Measurements from ENCODE around the gene PDE4B.
A peak's percentile ranks its signal among the peaks of the same experiment; 100 is the strongest.

The PDE4B gene

GRCh38 chr1:66335859-66336640 is 543.4 kb downstream of the PDE4B start:
- DNase-seq (ENCODE audit: low read depth in 2 of 2), result peak; percentile 28 to 36

- DNase-seq (ENCODE audit: low read depth in 2 of 2), result no peak
Observed at GRCh38 chr1:66336641-66336990, 543.9 kb downstream of the PDE4B start.

DNA sequence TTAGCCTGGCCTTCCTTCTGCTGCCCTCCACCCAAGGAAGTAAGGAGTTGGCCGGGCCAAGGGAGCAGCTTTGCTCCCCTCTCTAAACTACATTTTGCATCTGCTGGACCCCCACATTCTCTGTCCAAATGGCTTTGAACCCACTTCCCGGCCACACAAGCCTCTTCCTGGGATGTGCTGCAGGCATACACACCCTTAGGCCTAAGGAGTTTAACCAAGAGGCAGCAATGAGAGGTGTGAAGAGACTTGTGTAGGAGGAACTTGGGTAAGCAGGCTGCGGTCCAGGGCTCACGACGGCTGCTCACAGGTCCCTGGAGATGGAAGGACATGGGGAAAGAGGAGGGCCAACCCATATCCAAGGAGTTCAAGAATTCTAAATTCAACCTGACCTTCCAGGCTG is 544.6 kb downstream of the PDE4B start:
- DNase-seq (ENCODE audit: low read depth in 2 of 2), result no peak

- no peak for DNase-seq (ENCODE audit: low read depth in 2 of 2)
Observed at GRCh38 chr1:66339944-66340343, 547.2 kb downstream of the PDE4B start.

DNA sequence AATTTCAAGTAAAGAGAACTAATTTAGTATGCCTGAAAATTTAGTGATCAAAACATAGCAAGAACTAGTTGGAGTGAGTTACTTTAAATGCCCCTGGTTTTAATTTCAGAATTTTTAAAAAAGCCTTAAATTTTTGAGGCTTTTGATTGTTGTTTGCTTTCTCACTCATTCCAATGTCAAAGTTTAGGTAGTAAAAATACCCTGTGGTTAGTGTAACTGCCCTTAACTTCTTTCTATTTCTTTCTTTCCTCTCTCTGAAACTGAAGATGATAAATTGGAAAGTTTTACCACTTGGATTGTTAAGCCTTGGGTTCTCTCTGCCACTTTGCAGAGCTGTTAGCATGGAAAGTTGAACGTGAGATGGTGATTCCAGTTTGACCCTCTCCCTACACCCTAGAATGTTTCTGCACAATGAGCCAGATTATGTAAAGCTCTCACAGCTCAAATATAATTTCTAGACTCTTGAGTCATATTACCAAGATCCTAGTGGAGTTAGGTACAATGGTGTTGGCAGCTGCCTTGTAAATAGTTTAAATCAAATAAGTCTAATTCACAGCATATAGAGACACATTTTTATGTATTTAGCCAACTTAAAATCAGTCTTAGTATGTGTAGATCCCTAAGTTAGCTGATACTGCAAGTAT is 548.9 kb downstream of the PDE4B start:
- no peak for DNase-seq (ENCODE audit: low read depth in 2 of 2)

DNA sequence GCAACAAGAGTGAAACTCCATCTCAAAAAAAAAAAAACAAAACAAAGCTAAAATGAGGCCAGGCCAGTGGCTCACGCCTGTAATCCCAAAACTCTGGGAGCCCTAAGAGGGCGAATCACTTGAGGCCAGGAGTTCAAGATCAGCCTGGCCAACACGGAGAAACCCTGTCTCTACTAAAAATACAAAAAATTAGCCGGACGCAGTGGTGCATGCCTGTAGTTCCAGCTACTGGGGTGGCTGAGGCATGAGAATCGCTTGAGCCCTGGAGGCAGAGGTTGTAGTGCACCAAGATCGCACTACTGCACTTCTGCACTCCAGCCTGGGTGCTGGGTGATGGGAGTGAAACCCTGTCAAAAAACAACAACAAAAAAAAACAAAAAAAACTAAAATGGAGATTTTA is 550.0 kb downstream of the PDE4B start:
- DNase-seq (ENCODE audit: low read depth in 2 of 2), result no peak

- DNase-seq (ENCODE audit: low read depth in 2 of 2), result no peak
Observed at GRCh38 chr1:66343569-66344325, 551.1 kb downstream of the PDE4B start.

DNA sequence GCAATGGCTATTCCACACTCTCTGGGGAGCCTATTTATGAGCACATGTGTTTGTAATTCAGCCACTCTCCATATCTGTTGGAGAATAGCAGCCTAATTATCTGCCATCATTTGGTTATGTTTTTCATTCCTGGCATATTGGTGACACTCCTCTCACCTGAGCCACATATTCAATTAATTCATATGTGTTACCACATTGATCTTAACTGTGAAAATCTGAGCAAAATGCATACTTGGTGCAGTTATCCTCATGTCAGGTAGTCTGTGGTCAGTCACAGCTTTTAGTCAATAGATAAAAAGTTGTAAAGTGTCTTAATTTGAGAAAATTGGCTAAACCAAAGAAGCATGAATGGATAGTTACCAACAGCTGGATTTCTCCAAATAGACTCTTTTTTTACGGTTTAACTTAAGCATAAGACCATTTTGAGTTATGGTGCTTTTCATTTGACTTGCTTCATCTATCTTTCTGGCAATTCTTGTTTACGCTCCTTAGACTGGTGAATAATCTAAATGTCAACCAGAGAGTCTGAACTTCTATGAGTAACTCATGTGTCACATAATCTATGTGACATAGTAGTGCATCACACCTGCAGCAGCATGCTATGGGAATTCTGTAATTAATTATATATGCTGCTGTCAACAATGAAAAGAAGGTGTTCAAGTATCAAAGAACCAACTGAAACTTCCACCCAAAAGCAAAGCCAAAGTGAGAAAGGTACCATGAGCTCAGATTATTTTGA is 553.5 kb downstream of the PDE4B start:
- no peak for DNase-seq (ENCODE audit: low read depth in 2 of 2)

- DNase-seq (ENCODE audit: low read depth in 2 of 2), result no peak
Observed at GRCh38 chr1:66346873-66347272, 554.2 kb downstream of the PDE4B start.

DNA sequence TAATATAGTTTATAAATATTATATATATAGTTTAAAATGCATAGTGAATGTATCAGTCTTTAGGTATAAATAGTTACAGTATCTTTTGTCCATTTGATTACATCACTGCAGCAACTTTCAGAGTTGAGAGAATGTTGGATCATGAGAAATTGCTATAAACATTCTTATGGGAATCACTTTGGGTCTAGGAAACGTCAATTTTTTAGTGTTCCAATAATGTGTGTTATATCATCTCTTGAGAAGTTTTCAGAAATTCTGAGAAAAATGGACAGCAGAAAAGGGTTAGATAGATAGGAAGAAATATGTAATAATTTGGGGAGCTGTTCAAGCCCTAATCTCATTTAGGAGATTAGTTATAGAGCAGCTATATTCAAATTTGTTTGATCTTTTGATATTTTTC is 556.1 kb downstream of the PDE4B start:
- no peak for DNase-seq (ENCODE audit: low read depth in 2 of 2)

DNA sequence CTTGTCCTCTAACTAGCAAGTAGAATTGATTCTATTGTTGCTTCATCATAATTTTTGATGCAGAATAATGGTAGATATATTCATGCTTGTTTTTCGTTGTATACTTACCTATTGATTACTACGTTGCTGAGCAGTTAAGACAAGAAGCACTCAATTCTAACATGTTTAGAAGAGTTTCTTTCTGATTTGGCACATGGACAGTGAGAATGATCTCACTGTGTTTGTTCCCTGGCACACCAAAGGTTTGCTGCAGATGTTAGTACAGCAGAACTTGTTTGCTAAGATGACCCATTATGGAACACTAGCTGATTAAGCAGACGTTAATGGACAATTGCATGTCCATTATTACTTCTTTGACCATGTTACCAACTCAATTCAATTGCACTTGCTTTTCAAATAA is 556.5 kb downstream of the PDE4B start:
- no peak for DNase-seq (ENCODE audit: low read depth in 2 of 2)

GRCh38 chr1:66350001-66350547 is 557.4 kb downstream of the PDE4B start:
- DNase-seq (ENCODE audit: low read depth in 2 of 2), result no peak

DNA sequence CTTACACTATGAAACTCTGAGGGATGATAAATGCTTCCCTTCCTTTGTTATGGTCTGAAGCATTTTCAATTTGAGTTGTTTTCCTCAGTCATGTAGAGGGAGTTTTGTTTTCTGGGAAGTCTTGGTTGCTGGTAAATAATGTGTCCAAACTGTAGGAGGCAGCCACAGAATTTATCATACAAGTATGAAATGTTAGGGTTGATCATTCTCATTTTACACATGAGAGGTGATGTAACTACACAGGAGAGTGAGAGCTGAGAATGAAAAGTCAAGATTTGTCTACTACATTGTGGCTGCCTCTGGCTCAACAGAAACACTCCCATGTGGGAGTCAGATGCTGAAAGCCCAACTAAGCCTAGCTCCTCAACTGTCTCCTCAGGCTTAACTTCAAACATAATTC is 558.8 kb downstream of the PDE4B start:
- no peak for DNase-seq (ENCODE audit: low read depth in 2 of 2)

DNA sequence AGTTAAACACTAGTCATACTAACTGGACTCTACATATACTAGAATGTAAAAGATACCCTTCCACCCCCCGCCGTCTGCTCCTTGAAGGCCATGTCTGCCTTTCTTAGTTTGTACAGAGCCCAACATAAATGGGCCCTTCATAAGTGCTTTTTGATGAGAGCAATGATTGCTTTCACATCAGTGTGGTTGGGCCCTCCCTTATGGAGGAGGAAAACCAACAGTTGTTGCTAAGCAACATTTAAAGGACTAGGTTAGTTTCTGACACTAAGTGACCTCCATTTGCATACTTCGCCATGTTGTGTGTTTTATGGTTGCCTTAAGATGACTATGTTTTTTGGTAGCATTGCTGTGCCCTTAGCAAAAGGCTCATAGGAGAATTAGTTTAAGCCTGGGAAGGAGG is 559.2 kb downstream of the PDE4B start:
- no peak for DNase-seq (ENCODE audit: low read depth in 2 of 2)

DNA sequence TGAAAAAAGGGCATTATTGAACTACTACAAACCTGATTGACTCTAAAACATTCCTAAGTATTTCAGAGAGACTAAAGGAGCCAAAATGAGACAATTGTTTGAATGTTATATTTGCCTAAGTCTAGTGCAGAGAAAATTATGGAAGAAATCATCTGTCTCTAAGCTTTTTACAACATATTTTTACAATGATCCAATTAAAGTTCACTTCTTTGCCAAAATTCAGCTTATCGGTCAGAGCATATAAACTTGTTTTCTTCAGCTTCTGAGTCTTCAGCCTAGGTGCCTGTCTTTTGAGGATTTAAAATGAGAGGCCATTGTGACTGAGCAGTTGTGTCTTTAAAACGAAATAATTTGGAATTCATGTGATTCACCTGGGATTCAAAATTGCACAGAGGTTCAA is 560.1 kb downstream of the PDE4B start:
- DNase-seq (ENCODE audit: low read depth in 2 of 2), result no peak

DNA sequence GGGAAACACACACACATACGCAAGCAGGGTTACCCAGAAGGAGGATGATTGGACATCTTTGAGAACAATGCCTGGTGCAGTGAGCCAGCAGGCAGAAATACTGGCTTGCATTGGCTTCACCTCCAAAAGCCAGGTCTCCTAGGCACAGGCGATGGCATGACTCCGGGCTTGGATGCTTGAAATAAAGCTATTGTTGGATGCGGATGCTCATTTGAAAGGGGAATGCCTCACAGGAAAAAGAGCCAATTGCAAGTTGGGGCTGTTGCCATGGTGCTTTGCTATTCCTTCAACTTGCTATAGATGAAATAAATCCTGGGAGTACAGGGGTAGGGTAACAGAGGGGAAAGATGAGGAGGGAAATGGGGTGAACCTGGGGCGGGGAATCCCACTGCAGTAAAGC is 560.6 kb downstream of the PDE4B start:
- DNase-seq (ENCODE audit: low read depth in 2 of 2), result no peak

GRCh38 chr1:66354311-66355201 is 561.9 kb downstream of the PDE4B start:
- DNase-seq (ENCODE audit: low read depth in 2 of 2), result no peak

GRCh38 chr1:66355756-66356155 is 563.1 kb downstream of the PDE4B start:
- no peak for DNase-seq (ENCODE audit: low read depth in 2 of 2)

- DNase-seq (ENCODE audit: low read depth in 2 of 2), result no peak
Observed at GRCh38 chr1:66356605-66357004, 563.9 kb downstream of the PDE4B start.

- DNase-seq (ENCODE audit: low read depth in 2 of 2), result no peak
Observed at GRCh38 chr1:66357021-66357420, 564.3 kb downstream of the PDE4B start.

Measured in stimulated activated CD8-positive, alpha-beta memory T cell treated with anti-CD3 and anti-CD28 coated beads, Interleukin-2, amount 100 ng/mL, for 1 hour (primary cell).